ENCODE measurements around the gene CAPN10.
A peak's percentile ranks its signal among the peaks of the same experiment; 100 is the strongest.

CAPN10 gene

GRCh38 chr2:240624011-240624949, 37.7 kb downstream of the CAPN10 start:
- no peak for DNase-seq (ENCODE audit: low read depth)

- peak; percentile 73 for DNase-seq (ENCODE audit: low read depth)
These were observed 38.6 kb downstream of the CAPN10 start, which contains the start of gene GPR35 for GRCh38 chr2:240624950-240625621. Gene GPR35 (plus strand): TSS chr2:240625480. CDS start chr2:240629953, 4,473 bp downstream.

- DNase-seq (ENCODE audit: low read depth), result no peak
These were observed 40.2 kb downstream of the CAPN10 start for GRCh38 chr2:240626531-240627300.

DNA sequence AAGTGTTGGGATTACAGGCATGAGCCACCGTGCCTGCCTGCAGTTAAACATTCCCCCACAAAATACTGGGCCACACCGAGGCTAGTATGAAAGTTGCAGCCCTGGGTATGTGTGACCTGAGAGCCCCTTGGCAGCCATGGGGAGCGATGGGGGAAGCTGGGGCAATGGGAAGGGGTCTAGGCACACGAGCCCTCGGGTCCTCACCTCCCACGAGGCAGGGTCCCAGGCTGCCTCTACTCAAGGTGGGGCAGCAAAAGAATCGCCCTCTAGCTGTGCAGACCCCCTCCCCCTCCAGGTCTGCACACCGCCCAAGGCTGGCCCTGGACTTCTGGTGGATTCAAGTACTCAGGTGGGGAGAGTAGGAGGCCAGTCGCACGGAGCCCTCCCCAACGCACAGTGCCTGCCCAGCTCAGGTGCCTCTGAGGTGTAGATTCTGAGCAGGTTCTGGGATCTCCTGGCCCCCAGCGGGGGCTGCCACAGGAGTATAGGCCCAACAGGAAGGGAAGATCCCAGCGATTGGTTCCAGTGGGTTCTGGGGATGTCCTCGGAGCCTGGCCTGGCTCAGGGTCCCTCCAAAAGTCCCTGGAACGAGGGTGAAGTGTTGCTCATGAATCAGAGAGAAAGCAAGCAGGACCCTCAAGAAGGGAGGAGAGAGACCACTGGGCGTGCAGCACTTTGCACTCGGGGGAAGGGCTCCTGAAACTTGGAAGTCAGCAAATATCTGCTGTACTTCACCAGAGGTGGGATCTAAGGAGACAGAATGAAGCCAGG, 41.4 kb downstream of the CAPN10 start:
- no peak for DNase-seq (ENCODE audit: low read depth)

GRCh38 chr2:240628507-240628807, 41.9 kb downstream of the CAPN10 start:
- no peak for DNase-seq (ENCODE audit: low read depth)

DNA sequence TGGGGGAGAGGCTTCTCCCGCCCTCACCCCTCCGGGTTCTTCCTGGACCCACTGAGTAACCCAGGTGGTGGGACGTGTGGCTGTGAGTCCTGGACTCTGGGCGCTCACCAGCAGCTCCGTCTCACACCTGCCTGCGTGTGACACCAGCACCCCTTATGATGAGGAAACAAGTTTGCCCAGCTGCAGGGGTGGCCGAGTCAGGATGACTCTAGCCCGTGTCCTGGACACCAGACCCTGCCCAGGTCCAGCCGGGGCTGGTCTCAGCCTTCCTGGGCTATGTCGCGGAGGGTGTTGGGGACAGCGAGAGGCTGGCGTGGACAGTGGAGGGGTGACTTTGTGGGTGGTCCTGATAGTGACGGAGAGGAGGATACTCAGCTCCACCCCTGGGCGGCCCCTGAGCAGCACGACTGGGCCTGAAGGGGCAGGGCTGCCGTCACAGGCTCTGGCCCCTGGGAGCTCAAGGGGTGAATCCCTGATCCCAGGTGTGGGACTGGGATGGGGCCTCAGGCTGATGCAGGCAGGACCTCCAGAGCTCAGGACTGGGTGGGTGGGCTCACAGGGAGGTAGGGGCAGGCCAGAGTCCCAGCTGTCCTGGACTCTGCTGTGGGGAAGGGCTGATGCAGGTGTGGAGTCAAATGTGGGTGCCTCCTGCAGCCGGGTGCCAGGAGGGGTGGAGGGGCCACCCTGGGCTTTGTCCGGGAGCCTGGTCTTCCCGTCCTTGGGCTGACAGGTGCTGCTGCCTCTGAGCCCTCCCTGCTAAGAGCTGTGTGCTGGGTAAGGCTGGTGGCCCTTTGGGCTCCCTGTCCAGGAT, 42.5 kb downstream of the CAPN10 start:
- DNase-seq (ENCODE audit: low read depth), result no peak

DNA sequence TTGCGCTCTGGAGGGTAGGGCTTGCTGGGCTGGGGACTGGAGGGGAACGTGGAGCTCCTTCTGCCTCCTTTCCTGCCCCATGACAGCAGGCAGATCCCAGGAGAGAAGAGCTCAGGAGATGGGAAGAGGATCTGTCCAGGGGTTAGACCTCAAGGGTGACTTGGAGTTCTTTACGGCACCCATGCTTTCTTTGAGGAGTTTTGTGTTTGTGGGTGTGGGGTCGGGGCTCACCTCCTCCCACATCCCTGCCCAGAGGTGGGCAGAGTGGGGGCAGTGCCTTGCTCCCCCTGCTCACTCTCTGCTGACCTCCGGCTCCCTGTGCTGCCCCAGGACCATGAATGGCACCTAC, 43.1 kb downstream of the CAPN10 start:
- DNase-seq (ENCODE audit: low read depth), result no peak

DNA sequence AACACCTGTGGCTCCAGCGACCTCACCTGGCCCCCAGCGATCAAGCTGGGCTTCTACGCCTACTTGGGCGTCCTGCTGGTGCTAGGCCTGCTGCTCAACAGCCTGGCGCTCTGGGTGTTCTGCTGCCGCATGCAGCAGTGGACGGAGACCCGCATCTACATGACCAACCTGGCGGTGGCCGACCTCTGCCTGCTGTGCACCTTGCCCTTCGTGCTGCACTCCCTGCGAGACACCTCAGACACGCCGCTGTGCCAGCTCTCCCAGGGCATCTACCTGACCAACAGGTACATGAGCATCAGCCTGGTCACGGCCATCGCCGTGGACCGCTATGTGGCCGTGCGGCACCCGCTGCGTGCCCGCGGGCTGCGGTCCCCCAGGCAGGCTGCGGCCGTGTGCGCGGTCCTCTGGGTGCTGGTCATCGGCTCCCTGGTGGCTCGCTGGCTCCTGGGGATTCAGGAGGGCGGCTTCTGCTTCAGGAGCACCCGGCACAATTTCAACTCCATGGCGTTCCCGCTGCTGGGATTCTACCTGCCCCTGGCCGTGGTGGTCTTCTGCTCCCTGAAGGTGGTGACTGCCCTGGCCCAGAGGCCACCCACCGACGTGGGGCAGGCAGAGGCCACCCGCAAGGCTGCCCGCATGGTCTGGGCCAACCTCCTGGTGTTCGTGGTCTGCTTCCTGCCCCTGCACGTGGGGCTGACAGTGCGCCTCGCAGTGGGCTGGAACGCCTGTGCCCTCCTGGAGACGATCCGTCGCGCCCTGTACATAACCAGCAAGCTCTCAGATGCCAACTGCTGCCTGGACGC, 43.6 kb downstream of the CAPN10 start:
- no peak for DNase-seq (ENCODE audit: low read depth)

DNA sequence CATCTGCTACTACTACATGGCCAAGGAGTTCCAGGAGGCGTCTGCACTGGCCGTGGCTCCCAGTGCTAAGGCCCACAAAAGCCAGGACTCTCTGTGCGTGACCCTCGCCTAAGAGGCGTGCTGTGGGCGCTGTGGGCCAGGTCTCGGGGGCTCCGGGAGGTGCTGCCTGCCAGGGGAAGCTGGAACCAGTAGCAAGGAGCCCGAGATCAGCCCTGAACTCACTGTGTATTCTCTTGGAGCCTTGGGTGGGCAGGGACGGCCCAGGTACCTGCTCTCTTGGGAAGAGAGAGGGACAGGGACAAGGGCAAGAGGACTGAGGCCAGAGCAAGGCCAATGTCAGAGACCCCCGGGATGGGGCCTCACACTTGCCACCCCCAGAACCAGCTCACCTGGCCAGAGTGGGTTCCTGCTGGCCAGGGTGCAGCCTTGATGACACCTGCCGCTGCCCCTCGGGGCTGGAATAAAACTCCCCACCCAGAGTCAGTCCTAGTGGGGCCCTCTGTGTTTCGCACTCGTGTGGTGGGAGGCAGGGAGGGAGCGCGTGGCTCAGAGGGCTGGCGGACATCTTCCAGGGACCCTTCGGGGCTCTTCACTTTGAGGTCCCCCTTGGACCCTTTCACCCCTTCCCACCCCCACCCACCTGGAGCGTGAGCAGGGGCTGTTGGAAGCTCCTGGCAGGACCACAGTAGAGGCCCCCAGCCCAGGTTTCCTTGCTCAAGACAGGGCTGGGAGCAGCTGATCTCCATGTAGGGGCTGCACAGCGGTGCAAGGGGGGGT, 44.4 kb downstream of the CAPN10 start:
- no peak for DNase-seq (ENCODE audit: low read depth)

GRCh38 chr2:240631548-240632305, 45.2 kb downstream of the CAPN10 start:
- DNase-seq (ENCODE audit: low read depth), result no peak

- DNase-seq (ENCODE audit: low read depth), result no peak
These were observed 45.8 kb downstream of the CAPN10 start for GRCh38 chr2:240632306-240632721.

- no peak for DNase-seq (ENCODE audit: low read depth)
These were observed 48.8 kb downstream of the CAPN10 start for GRCh38 chr2:240635121-240635997.

DNA sequence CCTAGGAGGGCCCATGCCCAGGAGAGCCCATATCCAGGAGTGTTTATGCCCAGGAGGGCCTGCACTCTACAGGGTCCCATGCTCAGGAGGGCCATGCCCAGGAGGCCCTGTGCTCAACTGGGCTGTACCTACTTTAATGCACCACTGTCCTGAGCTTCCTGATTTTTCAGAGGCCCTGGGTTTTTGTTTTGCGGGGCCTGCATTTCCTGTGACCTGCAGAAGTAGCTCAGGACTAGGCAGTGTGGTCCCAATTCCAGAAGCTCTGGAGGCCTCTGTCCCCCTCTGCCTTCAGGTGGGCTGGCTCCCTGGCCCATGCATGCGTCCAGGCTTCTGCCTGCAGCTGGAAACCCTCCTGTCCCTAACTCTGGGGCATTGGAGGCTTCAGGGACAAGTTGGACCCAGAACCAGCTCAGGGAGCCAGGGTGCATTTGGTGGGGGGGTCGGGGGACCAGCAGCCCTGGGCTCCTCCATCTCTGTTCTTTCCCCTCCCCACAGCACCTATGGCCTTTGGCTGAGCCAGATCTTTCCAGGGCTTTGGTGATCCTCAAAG, 49.5 kb downstream of the CAPN10 start:
- no peak for DNase-seq (ENCODE audit: low read depth)

- no peak for DNase-seq (ENCODE audit: low read depth)
These were observed 50.1 kb downstream of the CAPN10 start for GRCh38 chr2:240636563-240637115.

- no peak for DNase-seq (ENCODE audit: low read depth)
These were observed 50.8 kb downstream of the CAPN10 start for GRCh38 chr2:240637116-240637900.

DNA sequence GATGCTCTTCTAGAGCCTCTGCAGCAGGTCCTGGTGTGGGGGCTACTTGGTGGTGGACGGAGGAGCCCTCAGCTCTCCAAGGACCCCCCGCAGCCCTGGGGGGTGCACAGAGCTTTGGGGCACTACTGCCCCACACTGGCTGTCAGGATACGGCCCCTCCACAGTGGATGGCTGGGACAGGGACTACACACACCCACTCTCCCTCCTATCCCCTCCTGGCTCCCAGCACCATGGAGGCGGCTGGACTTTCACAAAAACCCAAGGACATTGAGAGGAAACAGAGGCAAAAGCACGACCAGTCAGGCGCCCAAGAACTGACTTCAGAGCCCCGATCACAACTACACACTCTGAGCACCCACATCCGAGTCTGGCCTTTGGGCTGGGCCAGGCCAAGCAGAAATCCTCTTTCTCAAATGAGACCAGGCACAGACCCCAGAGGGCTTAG, 51.4 kb downstream of the CAPN10 start:
- no peak for DNase-seq (ENCODE audit: low read depth)

All from ELR (cell line).